Gastroesophageal sphincter (tissue), 4 donors: ENCODE data around the gene TEPSIN. TPM values are rescaled to one million over a fixed set of nuclear protein-coding genes. Genes with fewer than 3 reads are reported as not detected.
A peak's percentile ranks its signal among the peaks of the same experiment; 100 is the strongest.

Experiments used
- ATAC-seq: fragments of 150-250 bp; one replicate; pipeline ENCODE4 v1.9.1; 2016; ENCODE audit warnings: mild to moderate bottlenecking, moderate library complexity
- H3K27ac ChIP-seq, 4 donors: fragments of 200-600 bp; sonication (generic) in 3 of 4; 1 replicate in 3 of 4; 2 replicates in 1 of 4; pipeline ENCODE4 v1.5.1; 2016 to 2019
- H3K27me3 ChIP-seq: fragments of 200-600 bp; sonication (generic); one replicate; pipeline ENCODE4 v1.5.1; 2019
- H3K36me3 ChIP-seq, 2 donors: fragments of 200-600 bp; sonication (generic); one replicate each; pipeline ENCODE4 v1.5.1; 2019; ENCODE audit warnings: control low read depth in 1 of 2
- H3K4me1 ChIP-seq, 3 donors: fragments of 200-600 bp; sonication (generic); 1 replicate in 2 of 3; 2 replicates in 1 of 3; pipeline ENCODE4 v1.5.1; 2016 to 2019; ENCODE audit warnings: control low read depth in 2 of 3
- H3K4me3 ChIP-seq, 2 donors: fragments of 200-600 bp; sonication (generic); one replicate each; pipeline ENCODE4 v1.5.1; 2019; ENCODE audit warnings: mild to moderate bottlenecking in 1 of 2, moderate library complexity in 1 of 2
- H3K9me3 ChIP-seq, 3 donors: fragments of 200-600 bp; sonication (generic); one replicate each; pipeline ENCODE4 v1.5.1; 2017 to 2019; ENCODE audit warnings: control low read depth in 2 of 3
- EP300 ChIP-seq: sonication (generic); formaldehyde crosslinking; IDR thresholded peaks from one replicate; pipeline ENCODE4 v1.6.1; 2017; ENCODE audit warnings: antibody characterized with exemption, mild to moderate bottlenecking
- POLR2A ChIP-seq, 2 donors: fragments of 450-650 bp; IDR thresholded peaks; one replicate each; pipeline ENCODE4 v1.6.1; 2017; ENCODE audit warnings: antibody characterized with exemption in 2 of 2, mild to moderate bottlenecking in 2 of 2, moderate library complexity in 1 of 2
- POLR2AphosphoS5 ChIP-seq: sonication (generic); formaldehyde crosslinking; IDR thresholded peaks from one replicate; pipeline ENCODE4 v1.6.1; 2017; ENCODE audit warnings: antibody characterized with exemption
- WGBS, 2 donors: methylation state at CpG; one replicate each; pipeline ENCODE4 v1.1.5; 2018; ENCODE audit warnings: low coverage in 1 of 2; 5-methylcytosine and 5-hydroxymethylcytosine counted together
- total RNA-seq, 4 donors: library from RNA; depleted of rRNA; stranded (reverse); fragments of >200 nt; gene quantifications; one replicate each; pipeline ENCODE4 v1.1.0, GENCODE V29; 2016
- TF ChIP-seq, protein P1 (sequence below), 4 experiments: fragments of 200-600 bp in 2 of 4; fragments of 450-650 bp in 2 of 4; sonication (generic) in 1 of 4; IDR thresholded peaks; one replicate each; pipeline ENCODE4 v1.5.1; 2017 to 2019; ENCODE audit warnings: antibody characterized with exemption in 4 of 4, mild to moderate bottlenecking in 2 of 4, moderate library complexity in 2 of 4

Gene TEPSIN
- total RNA-seq, 4 donors from 2014 or later, result 8.0 to 43.0 (median 23.5) TPM

DNA sequence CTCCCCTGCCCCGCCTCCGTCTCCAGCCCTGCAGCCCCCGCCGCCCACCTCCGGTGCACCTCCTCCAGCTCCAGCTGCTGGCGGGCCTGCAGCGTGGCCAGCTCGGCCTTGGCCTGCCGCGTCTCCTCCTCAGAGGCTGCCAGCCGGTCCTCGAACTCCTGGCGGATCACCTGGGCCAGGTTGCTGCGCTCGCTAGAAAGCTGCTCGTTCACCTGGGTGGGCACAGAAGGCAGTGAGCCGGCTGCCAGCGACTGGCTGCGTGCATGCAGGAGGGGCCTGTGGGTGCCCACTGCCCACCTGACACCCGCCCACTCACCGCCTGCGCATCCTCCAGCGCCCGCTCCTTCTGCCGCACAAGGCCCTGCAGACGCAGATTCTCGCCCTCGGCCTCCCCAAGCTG, 48.3 kb downstream of the TEPSIN start:
- Histone ChIP-seq H3K27ac (no peak overlapping the region), H3K4me1 (no peaks in the 10 kb centered on the region), H3K36me3 (peaks cover 0 to 56% of the 10 kb centered on the region in 2 donors), H3K9me3 (no peaks in the 10 kb centered on the region), H3K4me3 (no peak overlapping the region), H3K27me3 (no peaks in the 10 kb centered on the region)
- WGBS, 2 donors, result 98 to 100% methylated on average over 4 to 8 of the region's 28 CpGs
- TF ChIP-seq EP300 (no peak), POLR2A (IDR thresholded peaks at IDR 0.05) (no peak)
- TF ChIP-seq, protein P1, sequence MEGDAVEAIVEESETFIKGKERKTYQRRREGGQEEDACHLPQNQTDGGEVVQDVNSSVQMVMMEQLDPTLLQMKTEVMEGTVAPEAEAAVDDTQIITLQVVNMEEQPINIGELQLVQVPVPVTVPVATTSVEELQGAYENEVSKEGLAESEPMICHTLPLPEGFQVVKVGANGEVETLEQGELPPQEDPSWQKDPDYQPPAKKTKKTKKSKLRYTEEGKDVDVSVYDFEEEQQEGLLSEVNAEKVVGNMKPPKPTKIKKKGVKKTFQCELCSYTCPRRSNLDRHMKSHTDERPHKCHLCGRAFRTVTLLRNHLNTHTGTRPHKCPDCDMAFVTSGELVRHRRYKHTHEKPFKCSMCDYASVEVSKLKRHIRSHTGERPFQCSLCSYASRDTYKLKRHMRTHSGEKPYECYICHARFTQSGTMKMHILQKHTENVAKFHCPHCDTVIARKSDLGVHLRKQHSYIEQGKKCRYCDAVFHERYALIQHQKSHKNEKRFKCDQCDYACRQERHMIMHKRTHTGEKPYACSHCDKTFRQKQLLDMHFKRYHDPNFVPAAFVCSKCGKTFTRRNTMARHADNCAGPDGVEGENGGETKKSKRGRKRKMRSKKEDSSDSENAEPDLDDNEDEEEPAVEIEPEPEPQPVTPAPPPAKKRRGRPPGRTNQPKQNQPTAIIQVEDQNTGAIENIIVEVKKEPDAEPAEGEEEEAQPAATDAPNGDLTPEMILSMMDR (IDR thresholded peaks at IDR 0.05), result no peak
- ATAC-seq, result no peak

DNA sequence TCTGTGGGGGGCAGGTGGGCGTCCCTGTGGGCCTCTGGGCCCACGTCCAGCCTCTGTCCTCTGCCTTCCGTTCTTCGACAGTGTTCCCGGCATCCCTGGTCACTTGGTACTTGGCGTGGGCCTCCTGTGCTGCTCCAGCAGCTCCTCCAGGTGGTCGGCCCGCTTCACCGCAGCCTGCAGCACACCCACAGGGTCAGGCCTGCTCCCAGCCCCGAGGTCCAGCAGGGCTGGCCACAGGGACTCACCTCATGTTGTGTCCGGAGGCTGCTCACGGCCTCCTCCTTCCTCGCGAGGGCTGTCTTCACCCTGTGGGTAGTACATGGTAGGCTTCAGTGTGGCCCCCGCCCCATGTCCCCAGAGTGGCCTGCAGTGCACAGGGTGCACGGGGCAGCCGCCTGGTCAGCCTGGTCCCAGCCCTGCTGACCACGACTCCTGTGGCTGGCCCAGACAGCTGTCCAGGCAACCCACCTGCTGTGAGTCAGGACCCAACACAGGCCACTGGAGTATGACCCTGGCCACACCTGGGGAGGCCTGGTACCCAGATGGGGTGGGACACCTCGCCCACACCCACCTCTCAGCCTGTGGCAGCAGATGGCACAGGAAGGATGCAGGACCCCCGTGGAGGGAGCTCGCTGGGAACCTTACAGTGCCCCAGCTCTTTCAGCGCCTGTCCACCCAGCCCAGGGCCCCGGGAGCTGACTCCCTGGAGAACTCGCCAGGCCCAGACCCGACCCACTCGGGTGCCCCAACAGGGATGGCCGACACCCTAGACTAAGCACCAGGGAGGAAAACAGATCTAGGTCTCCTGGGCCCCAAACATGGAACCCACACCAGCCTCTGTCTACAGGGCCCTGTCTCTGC, 49.0 kb downstream of the TEPSIN start:
- Histone ChIP-seq H3K27me3 (no peaks in the 10 kb centered on the region), H3K4me1 (no peaks in the 10 kb centered on the region), H3K36me3 (peaks cover 0 to 49% of the 10 kb centered on the region in 2 donors), H3K9me3 (no peaks in the 10 kb centered on the region), H3K27ac (no peak overlapping the region), H3K4me3 (no peak overlapping the region)
- ATAC-seq, result no peak
- TF ChIP-seq, protein P1 (IDR thresholded peaks at IDR 0.05), result peak in 1 of 4 experiments; percentile 32
- TF ChIP-seq EP300, result no peak
- 40 to 84% methylated on average over 1 to 10 of the region's 27 CpGs for WGBS, 2 donors

DNA sequence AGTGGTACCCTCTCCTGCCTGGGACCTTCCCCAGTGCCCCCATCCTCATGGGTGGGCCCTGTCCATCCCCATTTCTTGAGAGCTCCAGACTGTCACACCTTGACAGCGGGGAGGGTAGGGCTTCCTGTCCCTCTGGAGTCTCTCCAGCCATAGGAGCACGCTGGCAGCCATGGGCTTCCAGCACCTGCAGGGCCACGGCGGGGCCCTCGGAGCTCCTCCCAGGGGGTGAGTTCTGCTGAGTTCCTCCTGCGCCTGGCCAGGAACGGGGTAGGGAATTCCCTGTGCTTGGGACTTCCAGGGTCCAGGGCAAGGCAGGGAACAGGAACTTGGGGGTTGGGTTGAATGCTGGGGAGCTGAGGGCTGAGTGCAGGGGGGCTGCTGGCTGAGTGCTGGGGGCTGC, 49.8 kb downstream of the TEPSIN start:
- no CpG with 5 or more reads among the region's 7 CpGs for WGBS, 2 donors
- no peak for TF ChIP-seq POLR2A (IDR thresholded peaks at IDR 0.05)
- TF ChIP-seq, protein P1 (IDR thresholded peaks at IDR 0.05), result no peak
- no peak for TF ChIP-seq EP300
- no peak for TF ChIP-seq POLR2AphosphoS5
- ATAC-seq, result no peak

DNA sequence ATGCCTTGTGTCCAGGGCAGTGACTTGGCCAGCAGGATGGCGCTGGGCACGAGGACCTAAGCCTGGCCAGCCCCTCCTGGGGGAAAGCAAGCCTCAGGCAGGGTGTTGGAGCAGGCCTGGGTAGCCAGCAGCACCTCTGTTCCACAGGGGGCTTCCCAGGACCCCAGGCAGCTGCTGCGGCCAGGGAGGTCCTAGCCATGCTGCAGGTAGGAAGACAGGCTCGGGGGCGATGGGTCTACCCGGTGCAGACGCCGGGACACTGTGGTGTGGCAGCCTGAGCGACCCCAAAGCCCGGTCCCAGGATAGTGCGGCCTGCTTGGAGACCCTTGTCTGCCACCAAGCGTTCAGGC, 50.4 kb downstream of the TEPSIN start:
- H3K27ac ChIP-seq, result no peak overlapping the region
- no peak for ATAC-seq
- H3K4me1 ChIP-seq, result no peaks in the 10 kb centered on the region
- no peak overlapping the region for H3K4me3 ChIP-seq
- peaks cover 12% of the 10 kb centered on the region for H3K27me3 ChIP-seq
- WGBS, 2 donors, result 100% methylated on average over 1 of the region's 12 CpGs; no CpG with 5 or more reads in 1 of the 2 donors
- no peak for TF ChIP-seq POLR2AphosphoS5
- TF ChIP-seq, protein P1 (IDR thresholded peaks at IDR 0.05), result no peak
- no peak for TF ChIP-seq EP300
- no peak for TF ChIP-seq POLR2A (IDR thresholded peaks at IDR 0.05)
- no peaks in the 10 kb centered on the region for H3K9me3 ChIP-seq
- H3K36me3 ChIP-seq, result peaks cover 0 to 41% of the 10 kb centered on the region in 2 donors

More for the DNA sequence above, 49.8 kb downstream of the TEPSIN start:
- Histone ChIP-seq H3K36me3 (peaks cover 0 to 41% of the 10 kb centered on the region in 2 donors), H3K4me1 (no peaks in the 10 kb centered on the region), H3K9me3 (no peaks in the 10 kb centered on the region), H3K4me3 (no peak overlapping the region), H3K27me3 (peaks cover 6% of the 10 kb centered on the region), H3K27ac (no peak overlapping the region)
